Parathyroid adenoma (tissue), 2 donors: ENCODE data around the gene KCNQ1.

Experiments
- H2AFZ ChIP-seq: fragments of 300-600 bp; sonication (generic); one replicate; pipeline ENCODE4 v1.7.0; 2017; ENCODE audit warnings: antibody characterized with exemption, mild to moderate bottlenecking
- H3K27ac ChIP-seq: fragments of 300-600 bp; sonication (generic); one replicate; pipeline ENCODE4 v1.7.0; 2017
- H3K27me3 ChIP-seq: fragments of 300-600 bp; sonication (generic); one replicate; pipeline ENCODE4 v1.7.0; 2017; ENCODE audit warnings: low read length; ENCODE audit not compliant: control insufficient read depth, insufficient read depth
- H3K36me3 ChIP-seq: fragments of 300-600 bp; sonication (generic); one replicate; pipeline ENCODE4 v1.7.0; 2017; ENCODE audit warnings: low read length; ENCODE audit not compliant: control insufficient read depth, insufficient read depth
- H3K4me1 ChIP-seq: fragments of 300-600 bp; sonication (generic); one replicate; pipeline ENCODE4 v1.7.0; 2017; ENCODE audit warnings: control low read depth
- H3K4me2 ChIP-seq: fragments of 300-600 bp; sonication (generic); one replicate; pipeline ENCODE4 v1.7.0; 2017; ENCODE audit warnings: low read length
- H3K4me3 ChIP-seq: fragments of 300-600 bp; sonication (generic); one replicate; pipeline ENCODE4 v1.7.0; 2017; ENCODE audit warnings: low read depth, low read length
- H3K79me2 ChIP-seq: fragments of 300-600 bp; sonication (generic); one replicate; pipeline ENCODE4 v1.7.0; 2017; ENCODE audit warnings: control low read depth
- H3K9ac ChIP-seq: fragments of 300-600 bp; sonication (generic); one replicate; pipeline ENCODE4 v1.7.0; 2017; ENCODE audit warnings: mild to moderate bottlenecking
- H3K9me3 ChIP-seq: fragments of 300-600 bp; sonication (generic); one replicate; pipeline ENCODE4 v1.7.0; 2017; ENCODE audit warnings: low read length; ENCODE audit not compliant: control insufficient read depth
- TF ChIP-seq, protein P1 (sequence below): fragments of 300-600 bp; sonication (generic); IDR thresholded peaks from one replicate; pipeline ENCODE4 v1.7.0; 2017; ENCODE audit warnings: antibody characterized with exemption, mild to moderate bottlenecking
- donor health status: primary hyperparathyroidism.

Gene KCNQ1

DNA sequence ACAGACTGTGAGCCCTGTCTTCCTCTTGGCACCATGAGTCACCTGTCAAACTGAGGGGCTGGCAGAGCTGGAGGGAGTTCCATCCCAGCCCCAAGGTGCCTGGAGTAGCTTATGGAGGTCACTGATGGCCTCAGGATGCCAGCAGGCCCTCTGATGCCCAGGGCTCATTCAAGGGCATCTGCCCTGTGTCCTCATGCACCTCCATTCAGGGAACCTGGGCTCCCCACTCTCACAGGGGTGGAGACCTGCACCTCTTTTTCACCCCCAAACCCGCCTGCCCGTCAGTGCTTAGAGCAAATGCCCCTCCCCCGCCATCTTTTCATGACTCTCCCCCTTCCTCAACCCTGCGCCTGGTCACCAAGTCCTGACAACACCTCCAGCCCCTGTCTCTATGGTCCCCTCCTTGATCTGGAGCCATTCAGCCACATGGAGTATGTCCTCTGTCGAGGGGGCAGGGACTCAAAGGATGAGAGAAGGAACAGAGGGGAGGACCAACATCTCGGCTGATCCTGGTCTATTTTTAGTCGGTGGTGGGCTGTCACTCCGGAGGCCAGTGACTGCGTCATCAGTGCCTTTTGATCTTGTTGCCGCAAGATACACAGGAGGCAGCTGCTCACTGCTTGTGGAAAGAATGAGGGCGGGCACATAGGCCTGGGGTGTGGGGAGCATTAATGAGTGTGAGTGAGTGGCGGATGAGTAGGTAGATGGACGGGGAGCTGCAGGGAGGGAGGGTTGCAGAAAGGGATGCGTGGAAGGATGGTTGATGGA lies 368.5 kb downstream of the KCNQ1 start:
- Histone ChIP-seq H3K9ac (no peak overlapping the region), H2AFZ (no peak overlapping the region), H3K27me3 (no peaks in the 10 kb centered on the region), H3K4me2 (no peak overlapping the region), H3K36me3 (no peaks in the 10 kb centered on the region), H3K4me3 (no peak overlapping the region), H3K9me3 (no peaks in the 10 kb centered on the region), H3K79me2 (no peaks in the 10 kb centered on the region), H3K27ac (no peak overlapping the region), H3K4me1 (no peaks in the 10 kb centered on the region)
- TF ChIP-seq, protein P1, sequence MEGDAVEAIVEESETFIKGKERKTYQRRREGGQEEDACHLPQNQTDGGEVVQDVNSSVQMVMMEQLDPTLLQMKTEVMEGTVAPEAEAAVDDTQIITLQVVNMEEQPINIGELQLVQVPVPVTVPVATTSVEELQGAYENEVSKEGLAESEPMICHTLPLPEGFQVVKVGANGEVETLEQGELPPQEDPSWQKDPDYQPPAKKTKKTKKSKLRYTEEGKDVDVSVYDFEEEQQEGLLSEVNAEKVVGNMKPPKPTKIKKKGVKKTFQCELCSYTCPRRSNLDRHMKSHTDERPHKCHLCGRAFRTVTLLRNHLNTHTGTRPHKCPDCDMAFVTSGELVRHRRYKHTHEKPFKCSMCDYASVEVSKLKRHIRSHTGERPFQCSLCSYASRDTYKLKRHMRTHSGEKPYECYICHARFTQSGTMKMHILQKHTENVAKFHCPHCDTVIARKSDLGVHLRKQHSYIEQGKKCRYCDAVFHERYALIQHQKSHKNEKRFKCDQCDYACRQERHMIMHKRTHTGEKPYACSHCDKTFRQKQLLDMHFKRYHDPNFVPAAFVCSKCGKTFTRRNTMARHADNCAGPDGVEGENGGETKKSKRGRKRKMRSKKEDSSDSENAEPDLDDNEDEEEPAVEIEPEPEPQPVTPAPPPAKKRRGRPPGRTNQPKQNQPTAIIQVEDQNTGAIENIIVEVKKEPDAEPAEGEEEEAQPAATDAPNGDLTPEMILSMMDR: no peak

DNA sequence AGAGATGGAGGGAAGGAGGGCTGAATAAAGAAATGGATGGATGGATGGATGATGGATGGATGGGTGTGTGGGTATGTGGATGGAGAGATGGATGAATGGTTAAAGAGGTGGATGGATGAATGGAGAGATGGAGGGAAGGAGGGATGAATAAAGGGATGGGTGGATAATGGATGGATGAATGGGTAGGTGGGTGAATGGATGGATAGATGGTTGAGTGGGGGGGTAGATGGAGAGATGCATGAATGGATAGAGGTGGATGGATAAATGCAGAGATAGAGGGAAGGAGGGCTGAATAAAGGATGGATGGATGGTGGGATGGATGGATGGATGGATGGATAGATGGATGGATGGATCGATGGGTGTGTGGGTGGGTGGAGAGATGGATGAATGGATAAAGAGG lies 369.2 kb downstream of the KCNQ1 start:
- no peak overlapping the region for H3K9ac ChIP-seq
- H3K79me2 ChIP-seq: no peaks in the 10 kb centered on the region
- H3K27me3 ChIP-seq: no peaks in the 10 kb centered on the region
- no peak overlapping the region for H3K4me2 ChIP-seq
- H3K9me3 ChIP-seq: no peaks in the 10 kb centered on the region
- H2AFZ ChIP-seq: no peak overlapping the region
- no peak overlapping the region for H3K27ac ChIP-seq
- H3K4me1 ChIP-seq: no peaks in the 10 kb centered on the region
- no peaks in the 10 kb centered on the region for H3K36me3 ChIP-seq
- no peak overlapping the region for H3K4me3 ChIP-seq
- TF ChIP-seq, protein P1: no peak

DNA sequence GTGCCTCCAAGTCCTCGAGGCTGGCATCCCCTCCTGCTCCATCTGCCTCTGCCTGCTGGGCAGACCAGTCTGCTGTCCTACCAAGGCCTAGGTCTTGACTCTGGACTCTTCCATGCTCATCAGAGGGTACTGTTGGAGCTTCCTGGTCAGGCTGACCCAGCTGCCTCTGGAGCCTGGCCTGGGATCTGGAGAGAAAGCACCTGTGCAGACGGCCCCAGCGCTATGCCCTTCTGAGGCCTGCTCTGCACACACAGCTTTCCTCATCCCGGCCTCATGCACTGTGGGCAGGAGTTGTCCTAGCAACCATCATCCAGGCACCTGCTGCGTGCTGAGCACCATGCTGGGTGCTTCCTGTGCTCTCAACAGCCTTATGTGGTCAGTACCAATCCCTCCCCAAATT lies 369.9 kb downstream of the KCNQ1 start:
- no peak overlapping the region for H3K9ac ChIP-seq
- H3K79me2 ChIP-seq: no peaks in the 10 kb centered on the region
- no peaks in the 10 kb centered on the region for H3K27me3 ChIP-seq
- TF ChIP-seq, protein P1: no peak
- no peaks in the 10 kb centered on the region for H3K36me3 ChIP-seq
- H3K4me3 ChIP-seq: no peak overlapping the region
- H3K9me3 ChIP-seq: no peaks in the 10 kb centered on the region
- no peak overlapping the region for H3K27ac ChIP-seq
- no peaks in the 10 kb centered on the region for H3K4me1 ChIP-seq
- H3K4me2 ChIP-seq: no peak overlapping the region
- no peak overlapping the region for H2AFZ ChIP-seq

DNA sequence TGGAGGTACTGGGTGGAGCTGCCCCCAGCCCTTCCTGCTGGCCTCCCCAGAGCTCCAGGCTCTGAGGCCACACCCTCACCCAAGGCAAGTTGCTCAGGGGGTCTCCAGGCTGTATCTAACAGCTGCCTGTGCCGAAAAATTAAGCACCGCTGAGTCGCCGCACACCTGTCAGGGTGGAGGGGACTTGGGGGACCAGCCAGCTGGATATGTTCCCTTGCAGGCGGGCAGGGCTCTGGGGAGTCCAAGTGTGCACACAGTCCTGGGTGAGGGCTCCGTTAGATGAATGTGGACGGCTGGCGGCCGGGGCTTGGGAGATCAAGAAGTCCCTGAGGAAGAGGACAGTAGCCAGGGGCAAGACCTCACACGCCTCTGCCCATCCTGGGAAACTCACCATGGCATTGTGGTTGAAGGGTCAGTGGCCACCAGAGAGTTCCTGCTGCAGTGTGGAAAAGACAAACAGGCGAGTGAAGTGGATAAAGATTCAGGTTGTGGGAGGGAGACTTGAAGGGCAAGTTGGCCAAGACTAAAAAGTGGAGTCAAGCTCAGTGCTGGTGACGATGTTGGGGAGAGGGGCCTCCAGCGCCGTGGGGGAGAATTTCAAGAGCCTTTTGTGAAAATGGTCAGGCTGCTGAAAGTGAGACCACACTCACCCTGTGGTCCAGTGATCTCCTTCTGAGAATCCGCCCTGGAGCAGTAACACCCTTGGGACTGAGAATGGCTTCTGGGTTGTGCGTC lies 371.1 kb downstream of the KCNQ1 start:
- H3K27me3 ChIP-seq: no peaks in the 10 kb centered on the region
- H3K36me3 ChIP-seq: no peaks in the 10 kb centered on the region
- H3K79me2 ChIP-seq: no peaks in the 10 kb centered on the region
- no peak overlapping the region for H3K4me3 ChIP-seq
- TF ChIP-seq, protein P1: no peak
- no peaks in the 10 kb centered on the region for H3K4me1 ChIP-seq
- no peaks in the 10 kb centered on the region for H3K9me3 ChIP-seq
- H3K27ac ChIP-seq: no peak overlapping the region
- no peak overlapping the region for H2AFZ ChIP-seq
- no peak overlapping the region for H3K9ac ChIP-seq
- no peak overlapping the region for H3K4me2 ChIP-seq
